Caki2 (cell line): ENCODE results near the gene BRD4. TPM values are rescaled to one million over a fixed set of nuclear protein-coding genes. Genes with fewer than 3 reads are reported as not detected.
A peak's percentile ranks its signal among the peaks of the same experiment; 100 is the strongest.

Experiments used
- DNase-seq: peaks from one replicate; pipeline ENCODE4 v3.0.0-alpha.2; 2015; ENCODE audit warnings: low read depth
- in situ Hi-C: cut with HindIII; loops from 2 replicates; pipeline ENCODE4 v1.10.0; 2016; ENCODE audit warnings: low sequenced_read_pairs, low pct_unique_long_range_greater_than_20kb, mixed read lengths
- total RNA-seq: library from RNA; depleted of rRNA; stranded (reverse); fragments of >200 nt; shearing (Covaris generic); gene quantifications from 2 replicates; pipeline ENCODE4 v1.2.3, GENCODE V29; 2014; ENCODE audit warnings: low replicate concordance

Gene BRD4
- total RNA-seq, 1 experiment from 2014 or later = 7.5 TPM

- no peak for DNase-seq
- in situ Hi-C loops = no loop called here
These were observed 50.0 kb downstream of the BRD4 start for GRCh38 chr19:15282311-15282705.

GRCh38 chr19:15280915-15281683, 51.2 kb downstream of the BRD4 start:
- in situ Hi-C loops = no loop called here
- DNase-seq = peak; percentile 47

GRCh38 chr19:15280048-15280725, 52.2 kb downstream of the BRD4 start:
- in situ Hi-C loops = no loop called here
- no peak for DNase-seq

GRCh38 chr19:15279326-15279904, 52.9 kb downstream of the BRD4 start:
- no peak for DNase-seq
- in situ Hi-C loops = no loop called here

GRCh38 chr19:15276620-15277215, 55.6 kb downstream of the BRD4 start:
- in situ Hi-C loops = no loop called here
- no peak for DNase-seq

GRCh38 chr19:15274477-15274876, 57.9 kb downstream of the BRD4 start:
- DNase-seq = no peak
- in situ Hi-C loops = no loop called here

GRCh38 chr19:15269806-15270205, 62.5 kb downstream of the BRD4 start:
- DNase-seq = no peak
- in situ Hi-C loops = no loop called here

GRCh38 chr19:15268928-15269253, 63.4 kb downstream of the BRD4 start:
- DNase-seq = no peak
- in situ Hi-C loops = no loop called here

- no peak for DNase-seq
- in situ Hi-C loops = no loop called here
These were observed 64.0 kb downstream of the BRD4 start for GRCh38 chr19:15268192-15268927.

- no peak for DNase-seq
- in situ Hi-C loops = no loop called here
These were observed 65.7 kb downstream of the BRD4 start for GRCh38 chr19:15266683-15267082.

GRCh38 chr19:15265850-15266248, 66.5 kb downstream of the BRD4 start:
- in situ Hi-C loops = no loop called here
- DNase-seq = no peak

- DNase-seq = no peak
- in situ Hi-C loops = no loop called here
These were observed 67.0 kb downstream of the BRD4 start for GRCh38 chr19:15265214-15265849.

- DNase-seq = no peak
- in situ Hi-C loops = no loop called here
These were observed 67.5 kb downstream of the BRD4 start for GRCh38 chr19:15264933-15265206.

GRCh38 chr19:15264061-15264932, 68.0 kb downstream of the BRD4 start:
- in situ Hi-C loops = no loop called here
- peak; percentile 46 for DNase-seq

- in situ Hi-C loops = no loop called here
- DNase-seq = no peak
These were observed 68.9 kb downstream of the BRD4 start for GRCh38 chr19:15263361-15263985.

- in situ Hi-C loops = no loop called here
- DNase-seq = no peak
These were observed 70.3 kb downstream of the BRD4 start for GRCh38 chr19:15262011-15262410.

GRCh38 chr19:15260939-15261338, 71.4 kb downstream of the BRD4 start:
- DNase-seq = no peak
- in situ Hi-C loops = no loop called here
